Measurements from ENCODE around the gene IMMP2L. TPM values are rescaled to one million over a fixed set of nuclear protein-coding genes. Genes with fewer than 3 reads are reported as not detected.

IMMP2L gene
- total and polyA plus RNA-seq, 4 donors, result 7.3 to 21.1 (median 12.4) TPM

DNA sequence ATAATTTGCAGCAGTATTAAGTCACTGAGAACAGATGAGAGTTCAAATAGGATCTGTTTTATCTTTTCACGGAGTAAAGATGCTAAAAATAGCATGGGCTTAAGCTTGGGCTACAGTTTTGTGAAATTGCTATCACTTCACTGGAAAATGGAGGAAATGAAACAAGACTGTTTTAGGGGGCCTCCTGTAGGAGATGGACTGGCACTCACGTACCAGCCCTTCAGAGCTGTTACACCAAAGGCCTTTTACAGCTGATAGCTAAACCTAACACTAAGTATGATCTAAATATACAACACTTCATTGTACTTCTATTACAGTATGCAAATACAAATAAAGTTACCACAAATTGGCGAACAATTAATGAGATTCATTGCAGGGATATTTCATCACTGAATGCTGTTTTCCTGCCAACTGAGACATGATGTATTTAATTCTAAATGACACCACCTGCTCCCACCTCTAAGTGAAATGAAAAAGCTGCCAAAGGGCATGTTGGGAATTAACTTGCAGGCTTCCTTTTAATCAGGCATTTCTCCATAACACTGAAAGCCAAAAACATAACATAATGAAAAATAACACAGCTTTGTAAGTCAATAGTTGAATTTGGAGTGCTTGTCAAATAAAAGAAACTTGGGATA is 775.8 kb downstream of the IMMP2L start:
- TF ChIP-seq HNF4A (conservative IDR thresholded peaks at IDR 0.05) (no peak), GABPA (IDR thresholded peaks at IDR 0.05 in 1 of 2, conservative IDR thresholded peaks at IDR 0.05 in 1 of 2) (no peak), NR2F2 (IDR thresholded peaks at IDR 0.05) (no peak), TAF1 (conservative IDR thresholded peaks at IDR 0.05) (no peak), JUND (IDR thresholded peaks at IDR 0.05) (no peak), RAD21 (IDR thresholded peaks at IDR 0.05) (no peak), EGR1 (IDR thresholded peaks at IDR 0.05; ENCODE audit: low read depth in 2 of 2) (no peak)
- TF ChIP-seq, protein P1, sequence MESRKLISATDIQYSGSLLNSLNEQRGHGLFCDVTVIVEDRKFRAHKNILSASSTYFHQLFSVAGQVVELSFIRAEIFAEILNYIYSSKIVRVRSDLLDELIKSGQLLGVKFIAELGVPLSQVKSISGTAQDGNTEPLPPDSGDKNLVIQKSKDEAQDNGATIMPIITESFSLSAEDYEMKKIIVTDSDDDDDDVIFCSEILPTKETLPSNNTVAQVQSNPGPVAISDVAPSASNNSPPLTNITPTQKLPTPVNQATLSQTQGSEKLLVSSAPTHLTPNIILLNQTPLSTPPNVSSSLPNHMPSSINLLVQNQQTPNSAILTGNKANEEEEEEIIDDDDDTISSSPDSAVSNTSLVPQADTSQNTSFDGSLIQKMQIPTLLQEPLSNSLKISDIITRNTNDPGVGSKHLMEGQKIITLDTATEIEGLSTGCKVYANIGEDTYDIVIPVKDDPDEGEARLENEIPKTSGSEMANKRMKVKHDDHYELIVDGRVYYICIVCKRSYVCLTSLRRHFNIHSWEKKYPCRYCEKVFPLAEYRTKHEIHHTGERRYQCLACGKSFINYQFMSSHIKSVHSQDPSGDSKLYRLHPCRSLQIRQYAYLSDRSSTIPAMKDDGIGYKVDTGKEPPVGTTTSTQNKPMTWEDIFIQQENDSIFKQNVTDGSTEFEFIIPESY (IDR thresholded peaks at IDR 0.05), result no peak
- TF ChIP-seq, protein P2, sequence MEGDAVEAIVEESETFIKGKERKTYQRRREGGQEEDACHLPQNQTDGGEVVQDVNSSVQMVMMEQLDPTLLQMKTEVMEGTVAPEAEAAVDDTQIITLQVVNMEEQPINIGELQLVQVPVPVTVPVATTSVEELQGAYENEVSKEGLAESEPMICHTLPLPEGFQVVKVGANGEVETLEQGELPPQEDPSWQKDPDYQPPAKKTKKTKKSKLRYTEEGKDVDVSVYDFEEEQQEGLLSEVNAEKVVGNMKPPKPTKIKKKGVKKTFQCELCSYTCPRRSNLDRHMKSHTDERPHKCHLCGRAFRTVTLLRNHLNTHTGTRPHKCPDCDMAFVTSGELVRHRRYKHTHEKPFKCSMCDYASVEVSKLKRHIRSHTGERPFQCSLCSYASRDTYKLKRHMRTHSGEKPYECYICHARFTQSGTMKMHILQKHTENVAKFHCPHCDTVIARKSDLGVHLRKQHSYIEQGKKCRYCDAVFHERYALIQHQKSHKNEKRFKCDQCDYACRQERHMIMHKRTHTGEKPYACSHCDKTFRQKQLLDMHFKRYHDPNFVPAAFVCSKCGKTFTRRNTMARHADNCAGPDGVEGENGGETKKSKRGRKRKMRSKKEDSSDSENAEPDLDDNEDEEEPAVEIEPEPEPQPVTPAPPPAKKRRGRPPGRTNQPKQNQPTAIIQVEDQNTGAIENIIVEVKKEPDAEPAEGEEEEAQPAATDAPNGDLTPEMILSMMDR (IDR thresholded peaks at IDR 0.05; ENCODE audit: low read depth, low read length, missing input control), result no peak
- TF ChIP-seq, protein P3, sequence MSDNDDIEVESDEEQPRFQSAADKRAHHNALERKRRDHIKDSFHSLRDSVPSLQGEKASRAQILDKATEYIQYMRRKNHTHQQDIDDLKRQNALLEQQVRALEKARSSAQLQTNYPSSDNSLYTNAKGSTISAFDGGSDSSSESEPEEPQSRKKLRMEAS (IDR thresholded peaks at IDR 0.05), result no peak
- no peaks in the 10 kb centered on the region for H3K9me3 ChIP-seq (ENCODE audit: control insufficient read depth in 4 of 4, low read length in 3 of 4)
- no peaks in the 10 kb centered on the region for H3K36me3 ChIP-seq (ENCODE audit: control insufficient read depth in 4 of 4, insufficient read depth in 3 of 4, low read depth in 1 of 4, low read length in 3 of 4)
- no peaks in the 10 kb centered on the region for H3K4me1 ChIP-seq (ENCODE audit: control insufficient read depth in 4 of 4, insufficient read depth in 4 of 4, low read length in 3 of 4)
- no peak overlapping the region for H3K9ac ChIP-seq (ENCODE audit: low read depth in 1 of 2, low read length in 2 of 2)
- H3K27ac ChIP-seq (ENCODE audit: low read depth in 1 of 2, low read length in 2 of 2), result no peak overlapping the region
- 82% methylated on average over 3 of the region's 3 CpGs for WGBS
- no peak overlapping the region for H3K4me3 ChIP-seq (ENCODE audit: low read depth in 1 of 3, low read length in 3 of 3)
- DNase-seq (ENCODE audit: low spot score), result no peak
- no peaks in the 10 kb centered on the region for H3K27me3 ChIP-seq (ENCODE audit: control insufficient read depth in 4 of 4, insufficient read depth in 4 of 4, low read length in 3 of 4)

DNA sequence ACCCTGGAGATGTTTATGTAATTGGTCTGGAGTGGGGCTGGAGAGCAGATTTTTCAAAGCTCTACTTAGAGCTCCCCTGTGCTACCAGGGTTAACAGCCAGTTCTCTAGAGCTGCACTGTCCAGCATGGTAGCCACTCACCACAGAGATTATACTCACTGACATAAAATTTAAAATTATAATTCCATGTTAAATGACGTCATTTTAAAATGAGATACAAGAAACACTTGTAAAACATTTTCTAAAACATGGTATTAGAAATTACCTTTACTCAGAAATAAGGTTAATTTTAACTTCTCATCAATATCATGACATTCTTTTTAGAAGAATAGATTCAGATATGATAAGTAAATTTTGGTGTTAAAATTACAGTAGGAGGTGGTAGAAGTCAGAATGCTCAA is 777.5 kb downstream of the IMMP2L start:
- DNase-seq (ENCODE audit: low spot score), result no peak
- WGBS, result 89% methylated on average over 1 of the region's 1 CpG
- Histone ChIP-seq H3K4me3 (ENCODE audit: low read depth in 1 of 3, low read length in 3 of 3) (no peak overlapping the region), H3K9ac (ENCODE audit: low read depth in 1 of 2, low read length in 2 of 2) (no peak overlapping the region), H3K4me1 (ENCODE audit: control insufficient read depth in 4 of 4, insufficient read depth in 4 of 4, low read length in 3 of 4) (no peaks in the 10 kb centered on the region), H3K9me3 (ENCODE audit: control insufficient read depth in 4 of 4, low read length in 3 of 4) (no peaks in the 10 kb centered on the region), H3K27me3 (ENCODE audit: control insufficient read depth in 4 of 4, insufficient read depth in 4 of 4, low read length in 3 of 4) (no peaks in the 10 kb centered on the region), H3K36me3 (ENCODE audit: control insufficient read depth in 4 of 4, insufficient read depth in 3 of 4, low read depth in 1 of 4, low read length in 3 of 4) (no peaks in the 10 kb centered on the region), H3K27ac (ENCODE audit: low read depth in 1 of 2, low read length in 2 of 2) (no peak overlapping the region)
- TF ChIP-seq YY1 (IDR thresholded peaks at IDR 0.05) (no peak), SP1 (IDR thresholded peaks at IDR 0.05) (no peak), FOXA1 (IDR thresholded peaks at IDR 0.05) (no peak), NR2F2 (IDR thresholded peaks at IDR 0.05) (no peak)
- TF ChIP-seq, protein P3 (IDR thresholded peaks at IDR 0.05), result no peak

DNA sequence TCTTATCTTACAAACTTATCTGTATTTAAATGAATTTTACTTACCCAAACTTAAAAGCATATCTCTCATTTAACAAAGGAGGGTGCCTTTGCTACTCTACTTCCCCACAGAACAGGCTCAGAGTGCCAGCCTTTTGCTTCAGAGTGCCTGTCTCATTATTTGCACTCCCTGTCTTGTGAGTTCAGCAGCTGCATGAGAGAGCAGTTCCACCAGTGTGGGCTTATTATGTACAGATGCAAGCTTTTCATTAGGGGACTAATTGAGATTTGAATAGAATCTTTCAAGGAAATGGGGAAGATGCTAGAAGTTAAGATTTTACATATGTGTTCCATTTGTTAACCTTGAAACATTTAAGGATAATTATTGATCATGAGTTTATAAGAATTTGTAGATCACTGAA is 781.6 kb downstream of the IMMP2L start:
- no peak overlapping the region for H3K27ac ChIP-seq (ENCODE audit: low read depth in 1 of 2, low read length in 2 of 2)
- no peaks in the 10 kb centered on the region for H3K27me3 ChIP-seq (ENCODE audit: control insufficient read depth in 4 of 4, insufficient read depth in 4 of 4, low read length in 3 of 4)
- no peak for DNase-seq (ENCODE audit: low spot score)
- H3K4me1 ChIP-seq (ENCODE audit: control insufficient read depth in 4 of 4, insufficient read depth in 4 of 4, low read length in 3 of 4), result no peaks in the 10 kb centered on the region
- no peaks in the 10 kb centered on the region for H3K9me3 ChIP-seq (ENCODE audit: control insufficient read depth in 4 of 4, low read length in 3 of 4)
- no peak overlapping the region for H3K9ac ChIP-seq (ENCODE audit: low read depth in 1 of 2, low read length in 2 of 2)
- H3K4me3 ChIP-seq (ENCODE audit: low read depth in 1 of 3, low read length in 3 of 3), result no peak overlapping the region
- no peaks in the 10 kb centered on the region for H3K36me3 ChIP-seq (ENCODE audit: control insufficient read depth in 4 of 4, insufficient read depth in 3 of 4, low read depth in 1 of 4, low read length in 3 of 4)
- TF ChIP-seq HNF4A (conservative IDR thresholded peaks at IDR 0.05), result no peak
- TF ChIP-seq, protein P4, sequence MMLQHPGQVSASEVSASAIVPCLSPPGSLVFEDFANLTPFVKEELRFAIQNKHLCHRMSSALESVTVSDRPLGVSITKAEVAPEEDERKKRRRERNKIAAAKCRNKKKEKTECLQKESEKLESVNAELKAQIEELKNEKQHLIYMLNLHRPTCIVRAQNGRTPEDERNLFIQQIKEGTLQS (IDR thresholded peaks at IDR 0.05), result no peak
- TF ChIP-seq RXRA (IDR thresholded peaks at IDR 0.05), result no peak
- no peak for TF ChIP-seq FOXA2 (IDR thresholded peaks at IDR 0.05)
- TF ChIP-seq, protein P5, sequence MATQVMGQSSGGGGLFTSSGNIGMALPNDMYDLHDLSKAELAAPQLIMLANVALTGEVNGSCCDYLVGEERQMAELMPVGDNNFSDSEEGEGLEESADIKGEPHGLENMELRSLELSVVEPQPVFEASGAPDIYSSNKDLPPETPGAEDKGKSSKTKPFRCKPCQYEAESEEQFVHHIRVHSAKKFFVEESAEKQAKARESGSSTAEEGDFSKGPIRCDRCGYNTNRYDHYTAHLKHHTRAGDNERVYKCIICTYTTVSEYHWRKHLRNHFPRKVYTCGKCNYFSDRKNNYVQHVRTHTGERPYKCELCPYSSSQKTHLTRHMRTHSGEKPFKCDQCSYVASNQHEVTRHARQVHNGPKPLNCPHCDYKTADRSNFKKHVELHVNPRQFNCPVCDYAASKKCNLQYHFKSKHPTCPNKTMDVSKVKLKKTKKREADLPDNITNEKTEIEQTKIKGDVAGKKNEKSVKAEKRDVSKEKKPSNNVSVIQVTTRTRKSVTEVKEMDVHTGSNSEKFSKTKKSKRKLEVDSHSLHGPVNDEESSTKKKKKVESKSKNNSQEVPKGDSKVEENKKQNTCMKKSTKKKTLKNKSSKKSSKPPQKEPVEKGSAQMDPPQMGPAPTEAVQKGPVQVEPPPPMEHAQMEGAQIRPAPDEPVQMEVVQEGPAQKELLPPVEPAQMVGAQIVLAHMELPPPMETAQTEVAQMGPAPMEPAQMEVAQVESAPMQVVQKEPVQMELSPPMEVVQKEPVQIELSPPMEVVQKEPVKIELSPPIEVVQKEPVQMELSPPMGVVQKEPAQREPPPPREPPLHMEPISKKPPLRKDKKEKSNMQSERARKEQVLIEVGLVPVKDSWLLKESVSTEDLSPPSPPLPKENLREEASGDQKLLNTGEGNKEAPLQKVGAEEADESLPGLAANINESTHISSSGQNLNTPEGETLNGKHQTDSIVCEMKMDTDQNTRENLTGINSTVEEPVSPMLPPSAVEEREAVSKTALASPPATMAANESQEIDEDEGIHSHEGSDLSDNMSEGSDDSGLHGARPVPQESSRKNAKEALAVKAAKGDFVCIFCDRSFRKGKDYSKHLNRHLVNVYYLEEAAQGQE (IDR thresholded peaks at IDR 0.05), result no peak
- TF ChIP-seq EGR1 (IDR thresholded peaks at IDR 0.05; ENCODE audit: low read depth in 2 of 2), result no peak
- TF ChIP-seq YY1 (IDR thresholded peaks at IDR 0.05), result no peak
- TF ChIP-seq, protein P2 (IDR thresholded peaks at IDR 0.05; ENCODE audit: low read depth, low read length, missing input control), result no peak
- no peak for TF ChIP-seq NR2F2 (IDR thresholded peaks at IDR 0.05)
- no peak for TF ChIP-seq HNF4G (IDR thresholded peaks at IDR 0.05)

Data from liver (tissue), 9 donors.